Mesenchymal stem cell (in vitro differentiated cells and primary cell): ENCODE measurements around the gene AK2.

ENCODE experiments used
- DNase-seq: peaks from one replicate; pipeline ENCODE4 v3.0.0-alpha.2; 2013
- H2AFZ ChIP-seq: one replicate; pipeline ENCODE4 v1.6.1; 2013; ENCODE audit warnings: low read depth, mild to moderate bottlenecking, control low read depth, inconsistent platforms, low read length, moderate library complexity
- H2AK5ac ChIP-seq: 2 replicates; pipeline ENCODE4 v1.6.1; 2013; ENCODE audit warnings: low read length, moderate library complexity, mild to moderate bottlenecking, inconsistent platforms; ENCODE audit not compliant: severe bottlenecking
- H2BK120ac ChIP-seq: one replicate; pipeline ENCODE4 v1.6.1; 2013; ENCODE audit warnings: low read depth, mild to moderate bottlenecking, inconsistent platforms, low read length, moderate library complexity
- H2BK12ac ChIP-seq, 2 experiments: one replicate each; pipeline ENCODE4 v1.6.1; 2013; ENCODE audit warnings: inconsistent platforms in 2 of 2, low read length in 2 of 2, mild to moderate bottlenecking in 2 of 2, moderate library complexity in 2 of 2, control low read depth in 1 of 2
- H2BK15ac ChIP-seq: one replicate; pipeline ENCODE4 v1.6.1; 2013; ENCODE audit warnings: mild to moderate bottlenecking, low read depth, inconsistent platforms; ENCODE audit not compliant: poor library complexity, severe bottlenecking
- H2BK5ac ChIP-seq: 2 replicates; pipeline ENCODE4 v1.6.1; 2013; ENCODE audit warnings: low read depth, mild to moderate bottlenecking, low read length, control low read depth, inconsistent platforms; ENCODE audit not compliant: poor library complexity, severe bottlenecking
- H3K14ac ChIP-seq, 2 experiments: one replicate each; pipeline ENCODE4 v1.6.1; 2013; ENCODE audit warnings: inconsistent platforms in 2 of 2, low read length in 2 of 2, control low read depth in 1 of 2, mild to moderate bottlenecking in 1 of 2, moderate library complexity in 1 of 2
- H3K18ac ChIP-seq, 2 experiments: one replicate each; pipeline ENCODE4 v1.6.1; 2013; ENCODE audit warnings: inconsistent platforms in 2 of 2, low read length in 2 of 2, control low read depth in 1 of 2, low read depth in 1 of 2, mild to moderate bottlenecking in 1 of 2
- H3K23ac ChIP-seq, 2 experiments: one replicate each; pipeline ENCODE4 v1.6.1; 2013; ENCODE audit warnings: inconsistent platforms in 2 of 2, low read length in 2 of 2, mild to moderate bottlenecking in 2 of 2, moderate library complexity in 2 of 2, control low read depth in 1 of 2
- H3K27ac ChIP-seq: 2 replicates; pipeline ENCODE4 v1.5.1; 2013; ENCODE audit warnings: mild to moderate bottlenecking, moderate library complexity, low read length, control low read depth, inconsistent platforms; ENCODE audit not compliant: poor library complexity, severe bottlenecking
- H3K27me3 ChIP-seq, 2 experiments: 2 replicates each; pipeline versions ENCODE4 v1.6.1 to v1.7.0; 2013; ENCODE audit warnings: low read length in 2 of 2, mild to moderate bottlenecking in 2 of 2, moderate library complexity in 2 of 2, control low read depth in 1 of 2, inconsistent platforms in 1 of 2; ENCODE audit not compliant: control insufficient read depth in 1 of 2, insufficient read depth in 1 of 2
- H3K36me3 ChIP-seq, 2 experiments: 2 replicates each; pipeline versions ENCODE4 v1.6.1 to v1.7.0; 2013; ENCODE audit warnings: low read length in 2 of 2, control low read depth in 1 of 2, inconsistent platforms in 1 of 2, low read depth in 1 of 2, mild to moderate bottlenecking in 1 of 2; ENCODE audit not compliant: insufficient read depth in 2 of 2, control insufficient read depth in 1 of 2
- H3K4ac ChIP-seq, 2 experiments: one replicate each; pipeline ENCODE4 v1.6.1; 2013; ENCODE audit warnings: inconsistent platforms in 2 of 2, low read length in 2 of 2, mild to moderate bottlenecking in 2 of 2, moderate library complexity in 2 of 2, control low read depth in 1 of 2, low read depth in 1 of 2
- H3K4me1 ChIP-seq: 2 replicates; pipeline ENCODE4 v1.6.1; 2013; ENCODE audit warnings: low read depth, low read length, control low read depth; ENCODE audit not compliant: control insufficient read depth, insufficient read depth
- H3K4me2 ChIP-seq: 2 replicates; pipeline ENCODE4 v1.6.1; 2013; ENCODE audit warnings: low read length, mild to moderate bottlenecking, inconsistent platforms; ENCODE audit not compliant: poor library complexity, severe bottlenecking
- H3K4me3 ChIP-seq, 2 experiments: 2 replicates each; pipeline versions ENCODE4 v1.5.1 to v1.7.0; 2013; ENCODE audit warnings: low read length in 2 of 2, mild to moderate bottlenecking in 2 of 2, control low read depth in 1 of 2, low read depth in 1 of 2; ENCODE audit not compliant: insufficient read depth in 1 of 2
- H3K79me1 ChIP-seq: replicated peaks from 2 replicates; pipeline ENCODE4 v1.6.1; 2013; ENCODE audit warnings: mild to moderate bottlenecking, control low read depth, low read length, inconsistent platforms; ENCODE audit not compliant: poor library complexity, severe bottlenecking
- H3K9ac ChIP-seq: 2 replicates; pipeline ENCODE4 v1.7.0; 2013; ENCODE audit warnings: mild to moderate bottlenecking, low read length, moderate library complexity
- H3K9me3 ChIP-seq: 2 replicates; pipeline ENCODE4 v1.7.0; 2013; ENCODE audit warnings: mild to moderate bottlenecking, low read length; ENCODE audit not compliant: control insufficient read depth
- H4K8ac ChIP-seq: one replicate; pipeline ENCODE4 v1.6.1; 2013; ENCODE audit warnings: inconsistent platforms, mild to moderate bottlenecking, low read length, moderate library complexity
- H4K91ac ChIP-seq: one replicate; pipeline ENCODE4 v1.6.1; 2013; ENCODE audit warnings: mild to moderate bottlenecking, low read length, inconsistent platforms
- WGBS: methylation state at CpG from one replicate; pipeline ENCODE4 v1.1.7; 2013; ENCODE audit warnings: mixed read lengths; 5-methylcytosine and 5-hydroxymethylcytosine counted together

AK2 gene

DNA sequence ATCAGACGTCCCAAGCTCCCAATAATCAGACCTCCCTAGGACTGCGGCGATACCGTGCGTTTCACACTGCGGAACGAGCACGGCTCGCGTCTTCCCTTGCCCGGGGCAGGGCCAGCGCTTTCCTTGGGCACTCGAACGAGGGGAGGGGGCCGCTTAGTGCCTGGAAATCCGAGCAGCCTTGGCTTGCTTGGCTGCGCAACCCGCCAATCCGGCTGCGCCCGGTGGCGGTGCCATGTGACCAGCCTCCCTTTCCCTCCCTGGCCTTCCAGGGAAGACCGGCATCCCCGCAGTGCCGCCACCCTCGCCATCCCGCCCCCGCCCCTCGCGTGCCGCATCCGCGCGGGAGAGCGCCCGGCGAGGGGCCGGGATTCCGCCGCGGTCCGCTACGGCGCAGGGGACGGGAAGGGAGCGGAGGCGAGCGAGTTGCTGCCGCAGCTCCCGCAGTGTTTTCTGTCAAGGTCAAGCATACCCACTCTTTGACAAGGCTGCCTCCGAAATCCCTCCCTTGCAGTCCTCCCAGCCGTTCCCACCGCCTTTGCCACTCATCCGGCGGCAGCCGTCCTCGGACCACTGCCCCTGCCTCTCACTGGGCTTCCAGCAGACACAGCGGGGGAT lies 63.8 kb downstream of the AK2 start:
- H2BK5ac ChIP-seq, result no peak overlapping the region
- H3K14ac ChIP-seq, result peak overlapping the region in 1 of 2 experiments; percentile 82
- no peaks in the 10 kb centered on the region for H3K36me3 ChIP-seq
- H3K9me3 ChIP-seq, result no peaks in the 10 kb centered on the region
- peak overlapping the region; percentile 64 to 76 for H3K18ac ChIP-seq
- H3K23ac ChIP-seq, result no peak overlapping the region
- H3K9ac ChIP-seq, result peak overlapping the region; percentile 89
- peak; percentile 62 for DNase-seq
- no peak overlapping the region for H3K27ac ChIP-seq
- H3K4me1 ChIP-seq, result peaks cover 6% of the 10 kb centered on the region
- peaks cover 0 to 23% of the 10 kb centered on the region in 2 experiments for H3K27me3 ChIP-seq
- H2BK12ac ChIP-seq, result peak overlapping the region in 1 of 2 experiments; percentile 90
- peak overlapping the region; percentile 92 for H4K8ac ChIP-seq
- H3K4ac ChIP-seq, result peak overlapping the region; percentile 19 to 80
- no peak overlapping the region for H2AK5ac ChIP-seq
- peak overlapping the region; percentile 55 to 81 for H3K4me3 ChIP-seq
- no peaks in the 10 kb centered on the region for H3K79me1 ChIP-seq
- peak overlapping the region; percentile 11 for H2AFZ ChIP-seq
- H3K4me2 ChIP-seq, result peak overlapping the region; percentile 89
- H4K91ac ChIP-seq, result peak overlapping the region; percentile 84
- peak overlapping the region; percentile 90 for H2BK120ac ChIP-seq
- WGBS, result under 1% methylated on average over 47 of the region's 58 CpGs
- peak overlapping the region; percentile 85 for H2BK15ac ChIP-seq

DNA sequence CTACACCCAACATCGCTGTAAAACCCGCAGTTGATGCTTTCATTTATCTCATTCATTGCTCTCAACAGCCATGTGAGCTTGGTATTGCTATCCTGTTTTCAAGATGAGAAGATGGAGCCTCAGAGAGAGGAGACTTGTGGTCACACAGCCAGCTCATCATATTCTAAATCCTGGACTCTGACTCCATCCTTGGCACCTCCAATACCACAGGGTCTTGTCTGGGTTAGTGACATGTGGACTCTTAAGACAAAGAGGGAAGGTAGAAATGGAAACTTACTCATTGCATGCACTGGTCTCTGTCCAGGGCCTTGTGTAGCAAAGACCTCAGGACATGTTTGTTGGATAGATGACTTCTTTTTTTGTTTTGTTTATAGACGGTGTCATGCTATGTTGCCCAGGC lies 65.1 kb downstream of the AK2 start:
- peaks cover 0 to 36% of the 10 kb centered on the region in 2 experiments for H3K27me3 ChIP-seq
- no peak overlapping the region for H3K18ac ChIP-seq
- peaks cover 6% of the 10 kb centered on the region for H3K4me1 ChIP-seq
- no peak overlapping the region for H3K23ac ChIP-seq
- no peak overlapping the region for H3K27ac ChIP-seq
- no peak overlapping the region for H4K8ac ChIP-seq
- no peak overlapping the region for H2BK120ac ChIP-seq
- H3K9ac ChIP-seq, result no peak overlapping the region
- no peak overlapping the region for H2BK5ac ChIP-seq
- H3K14ac ChIP-seq, result no peak overlapping the region
- no peaks in the 10 kb centered on the region for H3K79me1 ChIP-seq
- H3K4me2 ChIP-seq, result no peak overlapping the region
- DNase-seq, result peak; percentile 43
- H3K4me3 ChIP-seq, result no peak overlapping the region
- H4K91ac ChIP-seq, result no peak overlapping the region
- no peak overlapping the region for H2BK15ac ChIP-seq
- WGBS, result 80% methylated on average over 2 of the region's 3 CpGs
- H2AFZ ChIP-seq, result no peak overlapping the region
- H2BK12ac ChIP-seq, result no peak overlapping the region
- H3K4ac ChIP-seq, result no peak overlapping the region
- no peak overlapping the region for H2AK5ac ChIP-seq
- no peaks in the 10 kb centered on the region for H3K9me3 ChIP-seq
- H3K36me3 ChIP-seq, result no peaks in the 10 kb centered on the region

DNA sequence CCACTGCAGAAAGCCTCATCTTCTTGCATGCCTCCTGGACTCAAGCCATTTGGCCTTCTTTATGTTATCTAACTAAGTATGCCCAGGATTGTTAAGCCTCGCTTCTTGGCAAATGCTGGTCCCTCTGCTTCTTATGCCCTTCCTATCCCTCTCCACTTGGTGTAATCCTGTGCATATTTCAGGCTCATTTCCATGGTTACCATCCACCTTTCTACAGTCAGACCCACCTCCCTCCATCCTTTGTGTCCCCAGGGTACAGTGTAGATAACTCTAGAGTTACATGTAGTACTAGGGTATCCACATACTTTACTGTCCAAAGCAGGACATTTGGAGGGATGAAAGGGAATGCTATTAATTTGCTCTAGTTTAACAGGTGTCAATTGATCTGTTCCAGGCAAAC lies 65.5 kb downstream of the AK2 start:
- no peak overlapping the region for H3K27ac ChIP-seq

DNA sequence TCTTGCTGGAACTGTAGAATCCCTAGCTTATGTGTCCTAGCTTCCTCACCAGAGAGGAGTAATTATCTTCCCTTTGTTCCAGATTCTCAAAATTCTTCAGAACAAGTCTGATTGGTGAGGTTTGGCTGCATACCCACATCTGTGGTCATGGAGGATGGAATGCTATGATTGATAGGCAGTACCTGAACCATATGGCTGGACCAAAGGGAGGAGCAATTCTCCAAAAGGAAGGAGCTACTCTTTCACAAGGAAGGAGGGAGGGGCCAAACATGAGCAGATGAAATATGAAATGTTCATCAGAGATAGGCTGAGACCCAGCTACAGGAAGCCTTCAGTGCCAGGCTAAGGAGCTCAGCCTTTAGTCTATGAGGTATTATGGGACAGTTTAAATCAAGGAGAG lies 67.1 kb downstream of the AK2 start:
- DNase-seq, result no peak
- Histone ChIP-seq H2BK5ac (no peak overlapping the region), H2BK120ac (no peak overlapping the region), H3K4me1 (peaks cover 6% of the 10 kb centered on the region), H4K91ac (no peak overlapping the region), H2BK12ac (no peak overlapping the region), H2AFZ (no peak overlapping the region), H3K23ac (no peak overlapping the region), H3K4ac (no peak overlapping the region), H4K8ac (no peak overlapping the region), H2AK5ac (no peak overlapping the region), H3K18ac (no peak overlapping the region), H3K36me3 (no peaks in the 10 kb centered on the region), H3K27ac (no peak overlapping the region), H2BK15ac (no peak overlapping the region), H3K79me1 (no peaks in the 10 kb centered on the region), H3K27me3 (peaks cover 0 to 38% of the 10 kb centered on the region in 2 experiments), H3K9ac (no peak overlapping the region), H3K4me2 (no peak overlapping the region), H3K14ac (no peak overlapping the region), H3K9me3 (no peaks in the 10 kb centered on the region), H3K4me3 (no peak overlapping the region)

More for the DNA sequence above, 65.5 kb downstream of the AK2 start:
- no peak overlapping the region for H3K18ac ChIP-seq
- H3K4me2 ChIP-seq, result no peak overlapping the region
- no peak overlapping the region for H2BK15ac ChIP-seq
- H3K4me1 ChIP-seq, result peaks cover 6% of the 10 kb centered on the region
- 100% methylated on average over 1 of the region's 1 CpG for WGBS
- no peak overlapping the region for H4K91ac ChIP-seq
- H3K9ac ChIP-seq, result no peak overlapping the region
- H2AFZ ChIP-seq, result no peak overlapping the region
- no peak overlapping the region for H3K14ac ChIP-seq
- no peak overlapping the region for H2BK120ac ChIP-seq
- no peak overlapping the region for H2BK5ac ChIP-seq
- H3K4me3 ChIP-seq, result no peak overlapping the region
- H3K23ac ChIP-seq, result no peak overlapping the region
- H2BK12ac ChIP-seq, result no peak overlapping the region
- no peaks in the 10 kb centered on the region for H3K36me3 ChIP-seq
- peaks cover 0 to 38% of the 10 kb centered on the region in 2 experiments for H3K27me3 ChIP-seq
- no peaks in the 10 kb centered on the region for H3K9me3 ChIP-seq
- H2AK5ac ChIP-seq, result no peak overlapping the region
- no peak overlapping the region for H3K4ac ChIP-seq
- H3K79me1 ChIP-seq, result no peaks in the 10 kb centered on the region
- no peak overlapping the region for H4K8ac ChIP-seq
- no peak for DNase-seq
